Activated gamma-delta T cell treated with Interleukin-2 at 50 U/mL for 16 hours (primary cell): Measurements from ENCODE around the gene ROR2.
"Not testable (repeated sequence)": the region's sequence is repeated elsewhere in the genome, so short reads cannot be mapped to it uniquely, and the experiment has no call there.

Source experiments
- DNase-seq: peaks from one replicate; pipeline ENCODE4 v3.0.0-alpha.2; 2020

The ROR2 gene

DNA sequence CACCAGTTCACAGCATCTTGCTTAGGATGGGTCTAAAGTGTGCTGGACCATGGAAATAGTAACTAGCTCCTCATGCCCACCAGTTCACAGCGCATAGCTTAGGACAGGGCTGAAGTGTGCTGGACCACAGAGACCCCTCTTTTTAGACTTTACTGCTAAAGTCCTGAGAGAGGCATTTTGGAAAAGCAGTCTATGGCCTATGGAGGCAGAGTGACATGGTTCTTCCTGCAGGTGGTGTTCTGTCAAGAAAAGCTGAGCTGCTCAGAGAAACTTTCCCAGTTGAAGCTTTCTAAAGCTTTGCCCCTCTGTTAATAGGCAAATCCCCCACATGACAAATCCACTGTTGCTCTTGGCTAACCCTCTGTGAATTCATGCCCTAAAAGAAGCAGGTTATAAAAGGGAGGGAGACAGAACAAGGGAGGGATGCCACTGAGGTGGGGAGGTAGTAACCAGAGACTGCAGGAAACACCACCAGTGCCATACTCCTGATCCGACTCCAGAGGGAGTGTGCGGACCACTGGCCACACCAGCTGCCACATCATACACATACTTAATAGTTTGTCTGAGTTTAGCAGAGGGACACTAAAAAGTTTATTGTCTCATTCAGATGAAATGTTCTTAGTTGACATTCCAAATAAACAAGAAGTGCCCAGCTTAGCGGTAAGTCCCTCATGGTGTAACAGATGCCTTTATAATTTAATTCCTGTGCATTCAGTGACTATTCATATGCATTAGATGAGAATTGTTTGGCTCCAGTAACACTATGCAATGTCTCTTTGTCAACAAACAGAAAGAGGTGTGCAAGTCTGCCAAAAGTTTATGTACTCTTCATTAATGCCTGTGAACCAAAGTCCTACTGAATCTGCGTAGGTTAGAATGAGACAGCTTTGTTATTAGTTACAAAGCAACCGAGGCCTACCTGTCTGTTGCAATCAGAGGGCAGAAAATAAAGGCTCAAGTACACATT is 290.2 kb downstream of the ROR2 start:
- no peak for DNase-seq

DNA sequence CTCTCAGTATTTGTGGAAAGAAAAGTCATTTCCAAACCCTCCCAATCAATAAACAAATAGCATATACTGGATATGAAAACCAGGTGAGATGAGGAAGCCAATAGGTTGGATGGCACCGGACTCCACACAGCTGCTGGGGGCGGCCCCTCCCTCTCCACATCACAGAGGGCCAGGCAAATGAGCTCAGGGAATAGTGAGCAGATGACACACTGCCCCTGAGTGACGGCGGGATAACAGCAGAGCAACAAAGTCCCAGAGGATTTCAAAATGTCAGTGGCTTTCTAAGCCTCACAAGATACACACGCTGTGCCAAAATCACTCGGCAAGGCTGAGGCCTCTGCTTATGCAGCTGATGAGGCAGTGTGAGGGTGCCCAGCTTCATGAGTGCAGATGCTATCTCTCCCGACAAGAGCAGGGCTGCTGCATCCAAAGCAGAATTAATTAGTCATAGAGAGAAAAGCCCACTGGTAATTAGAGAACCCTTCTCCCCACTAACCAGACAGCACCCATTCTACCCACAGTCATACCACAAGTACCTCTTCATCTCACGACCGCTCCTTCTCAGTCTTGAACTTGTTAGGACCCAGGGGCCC is 291.4 kb downstream of the ROR2 start:
- DNase-seq, result no peak

- DNase-seq, result no peak
Measured at GRCh38 chr9:91657501-91657900, 292.5 kb downstream of the ROR2 start.

DNA sequence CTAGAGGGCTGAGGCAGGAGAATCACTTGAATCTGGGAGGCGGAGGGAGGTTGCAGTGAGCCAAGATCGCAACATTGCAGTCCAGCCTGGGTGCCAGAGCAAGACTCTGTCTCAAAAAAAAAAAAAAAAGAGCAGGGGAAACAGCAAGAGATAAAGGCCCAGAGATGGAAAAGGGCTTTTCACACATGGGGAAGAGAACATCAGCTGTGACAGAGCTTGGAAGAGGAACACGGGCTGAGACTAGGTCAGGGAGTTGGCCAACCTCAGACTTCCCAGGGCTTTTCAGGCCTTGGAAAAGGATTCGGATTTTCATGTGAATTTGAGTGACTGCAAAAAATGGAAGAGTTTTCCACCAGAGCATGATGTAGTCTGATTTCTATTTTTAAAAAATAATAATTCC is 294.4 kb downstream of the ROR2 start:
- DNase-seq, result no peak

DNA sequence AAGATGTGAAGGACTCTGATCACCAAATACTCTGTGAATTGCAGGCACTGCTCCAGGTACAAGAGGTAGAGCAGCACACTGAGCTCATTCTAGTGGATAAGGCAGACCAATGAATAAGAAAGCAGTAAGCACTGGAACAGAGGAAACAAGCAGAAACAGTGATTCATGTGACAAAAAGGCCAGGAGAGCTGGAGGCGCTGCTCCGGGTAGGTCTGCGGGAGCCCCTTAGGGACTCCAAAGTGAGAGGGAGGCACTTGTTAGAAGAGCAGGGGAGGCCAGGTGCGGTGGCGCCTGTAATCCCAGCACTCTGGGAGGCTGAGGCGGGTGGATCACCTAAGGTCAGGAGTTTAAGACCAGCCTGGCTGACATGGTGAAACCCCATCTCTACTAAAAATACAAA is 294.8 kb downstream of the ROR2 start:
- no peak for DNase-seq

DNA sequence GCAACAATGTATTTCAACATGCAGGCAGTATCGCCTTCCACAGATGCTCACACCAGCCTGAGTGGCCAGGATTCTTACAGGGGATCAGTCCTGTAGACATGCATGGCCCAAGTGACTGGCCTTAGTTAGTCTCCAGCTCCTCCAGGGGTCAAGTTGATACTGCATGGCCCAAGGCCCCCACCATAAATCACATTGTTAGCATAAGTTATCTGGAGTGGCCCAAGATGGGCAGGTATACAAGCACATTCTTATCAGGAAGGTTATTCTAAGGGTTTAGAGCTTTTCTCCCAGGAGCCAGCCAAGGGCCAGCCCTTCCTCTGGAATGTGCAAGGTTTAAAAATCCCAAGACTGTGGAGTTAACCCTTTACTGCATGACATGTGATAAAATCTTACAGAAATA is 295.5 kb downstream of the ROR2 start:
- DNase-seq, result no peak

DNA sequence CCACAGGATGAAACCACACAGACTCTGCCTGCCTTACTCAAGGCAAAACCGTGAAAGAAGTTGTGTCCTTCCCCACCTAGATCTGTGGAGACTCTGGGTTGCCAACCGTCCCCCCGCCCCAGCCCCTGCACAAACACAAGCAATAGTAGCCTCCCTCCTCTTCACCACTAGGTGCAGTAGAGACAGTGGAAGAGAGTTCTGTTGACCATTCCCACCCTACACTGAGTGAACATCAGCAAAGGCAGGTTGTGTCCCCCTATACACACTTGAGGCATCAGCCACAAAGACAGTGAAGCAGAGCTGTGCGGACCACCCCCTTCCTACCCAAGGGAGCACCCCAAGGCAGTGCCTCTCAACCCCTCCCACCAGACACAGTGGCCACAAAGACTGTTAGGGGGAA is 302.7 kb downstream of the ROR2 start:
- no peak for DNase-seq

- DNase-seq, result no peak
Measured at GRCh38 chr9:91646702-91647101, 303.3 kb downstream of the ROR2 start.

DNA sequence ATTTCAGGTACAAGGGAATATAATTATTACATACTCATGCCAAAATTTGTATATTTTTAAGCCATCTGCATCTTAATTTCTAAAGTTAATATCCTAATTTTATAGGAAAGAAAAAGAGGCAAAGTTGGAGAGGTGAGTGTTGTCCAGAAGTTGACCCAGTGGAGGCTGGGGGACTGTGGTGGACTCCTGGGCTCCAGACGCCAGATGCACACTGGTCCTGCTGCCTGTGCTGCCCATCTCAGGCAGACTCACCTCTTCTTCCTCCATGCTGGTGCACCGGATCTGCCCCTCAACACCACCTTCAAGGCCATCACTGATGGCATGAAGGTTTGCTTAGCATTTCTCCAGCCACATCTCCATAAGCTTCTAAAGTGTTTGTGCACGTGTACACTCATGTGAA is 305.6 kb downstream of the ROR2 start:
- DNase-seq, result no peak

GRCh38 chr9:91643481-91644077 is 306.4 kb downstream of the ROR2 start:
- DNase-seq, result no peak

DNA sequence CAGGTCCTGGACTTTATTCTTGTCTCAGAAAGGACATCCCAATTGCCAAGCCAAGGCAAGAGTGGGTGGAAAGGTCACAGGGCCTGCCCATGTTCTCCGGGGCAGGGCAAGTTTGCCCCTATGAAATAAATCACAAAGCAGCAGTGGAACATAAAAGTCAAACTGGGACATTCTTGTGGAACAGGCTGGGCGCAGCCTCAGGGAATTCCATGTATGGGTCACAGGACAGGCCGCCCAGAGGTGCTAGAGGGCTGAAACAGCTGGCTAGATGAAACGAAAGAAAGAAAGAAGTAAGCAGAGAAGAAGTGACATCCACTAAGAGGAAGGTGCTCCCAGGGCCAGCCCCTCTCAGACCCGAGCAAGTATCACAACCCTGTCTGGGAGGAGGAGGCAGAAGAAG is 307.3 kb downstream of the ROR2 start:
- DNase-seq, result no peak

DNA sequence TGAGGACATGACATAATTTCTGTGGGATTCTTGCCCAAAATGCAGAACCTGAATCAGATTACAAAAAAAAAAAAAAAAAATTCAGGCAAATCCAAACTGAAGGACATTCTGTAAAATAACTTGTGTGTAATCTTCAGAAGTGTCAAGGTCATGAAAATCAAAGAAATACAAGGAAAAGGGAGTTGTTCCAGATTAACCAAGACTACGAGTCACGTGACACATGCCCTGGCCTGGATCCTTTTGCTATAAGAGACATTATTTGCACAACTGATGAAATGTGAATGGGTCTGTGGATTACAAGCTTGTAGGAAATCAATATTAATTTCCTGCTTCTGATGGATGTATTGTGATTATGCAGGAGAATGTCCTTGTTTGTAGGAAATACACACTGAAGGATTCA is 309.6 kb downstream of the ROR2 start:
- DNase-seq, result no peak

- no peak for DNase-seq
Measured at GRCh38 chr9:91639054-91639453, 311.0 kb downstream of the ROR2 start.

DNA sequence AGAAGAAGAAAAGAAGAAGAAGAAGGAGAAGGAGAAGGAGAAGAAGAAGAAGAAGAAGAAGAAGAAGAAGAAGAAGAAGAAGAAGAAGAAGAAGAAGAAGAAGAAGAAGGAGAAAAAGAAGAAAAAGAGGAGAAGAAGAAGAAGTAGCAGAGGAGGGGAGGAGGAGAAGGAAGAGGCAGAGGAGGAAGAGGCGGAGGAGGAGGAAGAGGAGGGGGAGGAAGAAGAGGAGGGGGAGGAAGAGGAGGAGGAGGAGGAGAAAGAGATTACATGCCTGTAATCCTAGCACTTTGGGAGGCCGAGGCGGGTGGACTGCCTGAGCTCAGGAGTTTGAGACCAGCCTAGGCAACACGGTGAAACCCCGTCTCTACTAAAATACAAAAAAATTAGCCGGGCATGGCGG is 315.2 kb downstream of the ROR2 start:
- not testable (repeated sequence) for DNase-seq

- DNase-seq, result no peak
Measured at GRCh38 chr9:91629718-91630117, 320.3 kb downstream of the ROR2 start.

DNA sequence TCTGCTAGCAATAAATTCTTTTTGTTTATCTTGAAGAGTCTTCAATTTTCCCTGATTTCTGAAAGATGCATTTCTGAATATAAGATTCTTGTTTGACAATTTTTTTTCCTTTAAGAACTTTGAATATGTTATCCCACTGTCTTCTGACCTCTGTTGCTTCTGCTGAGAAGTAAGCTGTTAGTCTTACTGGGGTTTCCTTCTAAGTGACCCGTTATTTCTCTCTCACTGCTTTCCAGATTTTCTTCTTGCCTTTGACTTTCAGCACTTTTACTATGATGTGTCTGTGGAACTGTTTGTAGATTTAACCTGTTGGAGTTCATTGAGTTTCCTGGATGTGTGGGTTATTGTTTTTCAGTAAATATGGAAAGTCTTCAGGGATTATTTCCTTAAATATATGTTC is 321.1 kb downstream of the ROR2 start:
- DNase-seq, result no peak

DNA sequence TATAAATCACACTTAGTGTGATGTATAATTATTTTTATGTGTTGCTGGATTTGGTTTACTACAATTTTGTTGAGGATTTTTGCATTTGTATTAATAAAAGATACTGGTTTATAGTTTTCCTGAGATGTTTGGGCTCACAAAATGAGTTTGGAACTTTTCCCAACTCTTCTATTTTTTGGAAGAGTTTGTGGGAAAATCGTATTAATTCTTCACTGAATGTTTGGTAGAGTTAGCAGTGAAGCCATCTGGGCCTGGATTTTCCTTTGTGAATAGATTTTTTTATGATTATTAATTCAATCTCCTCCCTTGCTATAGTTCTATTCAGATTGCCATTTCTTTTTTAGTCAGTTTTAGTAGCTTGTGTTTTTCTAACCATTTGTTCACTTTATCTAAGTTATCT is 324.7 kb downstream of the ROR2 start:
- no peak for DNase-seq

GRCh38 chr9:91623004-91623403 is 327.0 kb downstream of the ROR2 start:
- DNase-seq, result no peak

GRCh38 chr9:91622121-91622520 is 327.9 kb downstream of the ROR2 start:
- not testable (repeated sequence) for DNase-seq

DNA sequence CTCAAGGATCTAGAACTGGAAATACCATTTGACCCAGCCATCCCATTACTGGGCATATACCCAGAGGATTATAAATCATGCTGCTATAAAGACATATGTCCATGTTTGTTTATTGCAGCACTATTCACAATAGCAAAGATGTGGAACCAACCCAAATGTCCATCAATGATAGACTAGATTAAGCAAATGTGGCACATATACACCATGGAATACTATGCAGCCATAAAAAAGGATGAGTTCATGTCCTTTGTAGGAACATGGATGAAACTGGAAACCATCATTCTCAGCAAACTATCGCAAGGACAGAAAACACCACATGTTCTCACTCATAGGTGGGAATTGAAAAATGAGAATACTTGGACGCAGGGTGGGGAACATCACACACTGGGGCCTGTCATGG is 336.0 kb downstream of the ROR2 start:
- DNase-seq, result not testable (repeated sequence)

- DNase-seq, result no peak
Measured at GRCh38 chr9:91611582-91611981, 338.4 kb downstream of the ROR2 start.

GRCh38 chr9:91606255-91606995 is 343.6 kb downstream of the ROR2 start:
- DNase-seq, result no peak

DNA sequence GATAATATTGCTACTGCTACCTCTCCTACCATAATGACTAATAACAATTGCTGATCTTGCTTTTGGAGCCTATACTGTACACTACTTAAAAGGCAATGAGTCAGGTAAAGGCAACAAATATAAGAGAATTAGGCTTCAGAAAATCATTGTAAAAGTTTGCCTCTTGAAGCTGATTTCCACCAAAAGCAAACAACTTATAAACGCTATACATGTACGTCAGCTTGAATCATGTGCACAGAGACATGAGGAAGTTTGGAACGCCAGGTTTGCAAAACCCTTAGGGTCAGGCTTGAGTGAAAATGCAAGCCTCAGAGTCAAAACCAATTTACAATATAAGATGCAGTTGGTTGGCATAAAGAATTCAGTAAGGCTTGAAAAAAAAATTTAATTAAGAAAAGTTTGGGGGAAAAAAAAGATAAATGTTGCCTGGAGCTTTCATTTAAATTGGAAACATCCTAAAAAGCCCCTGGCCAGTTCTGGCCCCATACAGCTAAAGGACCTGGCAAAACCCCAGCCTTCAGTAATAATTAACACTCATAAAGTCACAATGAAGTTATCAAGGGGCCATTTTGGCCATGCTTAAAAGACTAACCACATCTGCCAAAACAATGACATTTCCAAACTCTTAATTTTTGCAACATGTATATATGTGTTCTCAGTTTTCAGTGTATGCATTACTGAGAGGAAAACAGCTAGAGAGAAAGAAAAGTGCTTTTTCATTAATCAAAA is 345.4 kb downstream of the ROR2 start:
- DNase-seq, result no peak
